NT2/D1 (cell line): ENCODE measurements around the gene DDX51.
A peak's percentile ranks its signal among the peaks of the same experiment; 100 is the strongest.

ENCODE experiments used
- DNase-seq: peaks from one replicate; pipeline ENCODE4 v3.0.0-alpha.2; 2011; ENCODE audit warnings: low read depth, low spot score
- H3K27me3 ChIP-seq: 2 replicates; pipeline ENCODE4 v1.6.0; 2011; ENCODE audit warnings: mild to moderate bottlenecking; ENCODE audit not compliant: insufficient read length, insufficient read depth
- H3K36me3 ChIP-seq: 2 replicates; pipeline ENCODE4 v1.6.1; 2011; ENCODE audit warnings: mild to moderate bottlenecking, low read length, mixed read lengths; ENCODE audit not compliant: insufficient read depth, insufficient read length
- H3K4me1 ChIP-seq: 2 replicates; pipeline ENCODE4 v1.5.1; 2011; ENCODE audit not compliant: insufficient read depth, insufficient read length
- H3K4me3 ChIP-seq: 2 replicates; pipeline ENCODE4 v1.5.1; 2011; ENCODE audit warnings: low read depth; ENCODE audit not compliant: insufficient read length
- H3K9ac ChIP-seq: 2 replicates; pipeline ENCODE4 v1.6.0; 2011; ENCODE audit warnings: low read depth; ENCODE audit not compliant: insufficient read length
- H3K9me3 ChIP-seq: 2 replicates; pipeline ENCODE4 v1.5.1; 2011; ENCODE audit warnings: mild to moderate bottlenecking, low read length; ENCODE audit not compliant: insufficient read depth
- SUZ12 ChIP-seq: IDR thresholded peaks from 2 replicates; pipeline ENCODE4 v1.6.1; 2011; ENCODE audit not compliant: insufficient read length, insufficient read depth; ENCODE audit errors: extremely low read depth
- YY1 ChIP-seq: IDR thresholded peaks from 2 replicates; pipeline ENCODE4 v1.6.1; 2011; ENCODE audit not compliant: insufficient read length, insufficient read depth
- ZNF274 ChIP-seq: IDR thresholded peaks from 2 replicates; pipeline ENCODE4 v1.6.1; 2011; ENCODE audit warnings: mild to moderate bottlenecking, low read depth, low read length

Gene DDX51

GRCh38 chr12:132173135-132174014 is 29.3 kb upstream of the DDX51 start:
- H3K9ac ChIP-seq, result peak overlapping the region; percentile 17
- H3K9me3 ChIP-seq, result no peaks in the 10 kb centered on the region
- H3K36me3 ChIP-seq, result no peaks in the 10 kb centered on the region
- peaks cover 28% of the 10 kb centered on the region for H3K4me1 ChIP-seq
- DNase-seq, result no peak
- no peak for TF ChIP-seq SUZ12
- TF ChIP-seq ZNF274, result no peak
- no peak for TF ChIP-seq YY1
- no peak overlapping the region for H3K4me3 ChIP-seq
- H3K27me3 ChIP-seq, result peaks cover 27% of the 10 kb centered on the region

- H3K27me3 ChIP-seq, result peaks cover 33% of the 10 kb centered on the region
- H3K9ac ChIP-seq, result no peak overlapping the region
- no peak for TF ChIP-seq ZNF274
- TF ChIP-seq YY1, result no peak
- TF ChIP-seq SUZ12, result no peak
- H3K4me1 ChIP-seq, result peaks cover 28% of the 10 kb centered on the region
- no peaks in the 10 kb centered on the region for H3K9me3 ChIP-seq
- no peak overlapping the region for H3K4me3 ChIP-seq
- no peak for DNase-seq
- H3K36me3 ChIP-seq, result no peaks in the 10 kb centered on the region
Measured at GRCh38 chr12:132172619-132173018, 28.5 kb upstream of the DDX51 start.

- H3K4me1 ChIP-seq, result peaks cover 24% of the 10 kb centered on the region
- no peak for TF ChIP-seq YY1
- TF ChIP-seq ZNF274, result no peak
- H3K9me3 ChIP-seq, result no peaks in the 10 kb centered on the region
- peaks cover 33% of the 10 kb centered on the region for H3K27me3 ChIP-seq
- peak overlapping the region; percentile 2 for H3K9ac ChIP-seq
- DNase-seq, result no peak
- no peaks in the 10 kb centered on the region for H3K36me3 ChIP-seq
- H3K4me3 ChIP-seq, result no peak overlapping the region
Measured at GRCh38 chr12:132171968-132172521, 27.9 kb upstream of the DDX51 start.

GRCh38 chr12:132171293-132171967 is 27.3 kb upstream of the DDX51 start:
- Histone ChIP-seq H3K4me3 (no peak overlapping the region), H3K9me3 (no peaks in the 10 kb centered on the region), H3K4me1 (peaks cover 20% of the 10 kb centered on the region), H3K36me3 (no peaks in the 10 kb centered on the region), H3K27me3 (peaks cover 33% of the 10 kb centered on the region), H3K9ac (peak overlapping the region; percentile 2)
- no peak for TF ChIP-seq ZNF274
- no peak for TF ChIP-seq SUZ12
- TF ChIP-seq YY1, result no peak
- no peak for DNase-seq

GRCh38 chr12:132170637-132171292 is 26.6 kb upstream of the DDX51 start:
- TF ChIP-seq YY1, result no peak
- TF ChIP-seq ZNF274, result no peak
- TF ChIP-seq SUZ12, result no peak
- Histone ChIP-seq H3K9me3 (no peaks in the 10 kb centered on the region), H3K27me3 (peaks cover 33% of the 10 kb centered on the region), H3K4me3 (no peak overlapping the region), H3K4me1 (peaks cover 17% of the 10 kb centered on the region), H3K9ac (no peak overlapping the region), H3K36me3 (no peaks in the 10 kb centered on the region)
- no peak for DNase-seq

GRCh38 chr12:132170094-132170636 is 26.0 kb upstream of the DDX51 start:
- Histone ChIP-seq H3K4me3 (no peak overlapping the region), H3K4me1 (peaks cover 13% of the 10 kb centered on the region), H3K36me3 (no peaks in the 10 kb centered on the region), H3K9me3 (no peaks in the 10 kb centered on the region), H3K9ac (peak overlapping the region; percentile 12), H3K27me3 (peaks cover 33% of the 10 kb centered on the region)
- DNase-seq, result no peak
- TF ChIP-seq YY1, result no peak
- no peak for TF ChIP-seq SUZ12
- TF ChIP-seq ZNF274, result no peak

GRCh38 chr12:132169376-132169775 is 25.3 kb upstream of the DDX51 start:
- Histone ChIP-seq H3K4me3 (no peak overlapping the region), H3K9ac (no peak overlapping the region), H3K9me3 (no peaks in the 10 kb centered on the region), H3K4me1 (peaks cover 9% of the 10 kb centered on the region), H3K27me3 (peaks cover 31% of the 10 kb centered on the region), H3K36me3 (no peaks in the 10 kb centered on the region)
- no peak for DNase-seq
- TF ChIP-seq ZNF274 (no peak), YY1 (no peak), SUZ12 (no peak)
